B cell (primary cell): ENCODE results near the gene YPEL4. TPM values are rescaled to one million over a fixed set of nuclear protein-coding genes. Genes with fewer than 3 reads are reported as not detected.
A peak's percentile ranks its signal among the peaks of the same experiment; 100 is the strongest.

Source experiments
- ATAC-seq: fragments of 200-7000 bp; cut with Tn5 transposase; one replicate; pipeline ENCODE4 v1.10.0; 2021; ENCODE audit warnings: low read depth, mild to moderate bottlenecking, moderate number of reproducible peaks, moderate library complexity
- CTCF ChIA-PET: fragments of 350-600 bp; sonication (Branson Sonifier 250); formaldehyde crosslinking; loops from one replicate; lab custom pipeline; 2021; ENCODE audit warnings: antibody characterized with exemption, inconsistent platforms; lab: Charles Lee
- POLR2A ChIA-PET: fragments of 350-600 bp; sonication (Branson Sonifier 250); formaldehyde crosslinking; loops from one replicate; lab custom pipeline; 2021; ENCODE audit warnings: antibody characterized with exemption; lab: Charles Lee
- DNase-seq: peaks from one replicate; pipeline ENCODE4 v3.0.0; 2013
- H2AFZ ChIP-seq: 2 replicates; pipeline ENCODE4 v1.6.1; 2012; ENCODE audit warnings: mild to moderate bottlenecking, low read depth, low read length; ENCODE audit not compliant: insufficient read depth, poor library complexity, severe bottlenecking
- H3K27ac ChIP-seq, 2 donors: 1 replicate in 1 of 2; 2 replicates in 1 of 2; pipeline ENCODE4 v1.5.1; 2012 to 2013; ENCODE audit warnings: low read length in 2 of 2, mild to moderate bottlenecking in 2 of 2, moderate library complexity in 1 of 2
- H3K27me3 ChIP-seq, 4 experiments: fragments of 200-600 bp in 1 of 4; sonication (generic) in 1 of 4; replicated peaks in 1 of 4; 1 replicate in 2 of 4; 2 replicates in 2 of 4; pipeline versions ENCODE4 v1.6.1 to v1.7.0; 2013 to 2016; ENCODE audit warnings: low read length in 3 of 4, mild to moderate bottlenecking in 2 of 4, mixed read lengths in 1 of 4, moderate library complexity in 1 of 4; ENCODE audit not compliant: insufficient read depth in 4 of 4, control insufficient read depth in 3 of 4; ENCODE audit errors: control extremely low read depth in 1 of 4
- H3K36me3 ChIP-seq, 2 experiments: replicated peaks in 1 of 2; 1 replicate in 1 of 2; 2 replicates in 1 of 2; pipeline versions ENCODE4 v1.6.1 to v1.7.1; 2013; ENCODE audit warnings: low read length in 1 of 2; ENCODE audit not compliant: insufficient read depth in 2 of 2, control insufficient read depth in 1 of 2; ENCODE audit errors: control extremely low read depth in 1 of 2, extremely low read depth in 1 of 2
- H3K4me1 ChIP-seq, 2 donors: fragments of 200-600 bp in 1 of 2; sonication (generic) in 1 of 2; 1 replicate in 1 of 2; 2 replicates in 1 of 2; pipeline versions ENCODE4 v1.5.1 to v1.6.1; 2013 to 2017; ENCODE audit warnings: low read length in 2 of 2; ENCODE audit not compliant: control insufficient read depth in 2 of 2, insufficient read depth in 2 of 2
- H3K4me2 ChIP-seq: replicated peaks from 2 replicates; pipeline ENCODE3; 2012; ENCODE audit warnings: mild to moderate bottlenecking, low read depth, low read length; ENCODE audit not compliant: poor library complexity, severe bottlenecking
- H3K4me3 ChIP-seq, 5 experiments: fragments of 200-600 bp in 1 of 5; sonication (generic) in 1 of 5; 1 replicate in 3 of 5; 2 replicates in 2 of 5; pipeline versions ENCODE4 v1.5.1 to v1.7.0; 2011 to 2016; ENCODE audit warnings: low read length in 4 of 5, mild to moderate bottlenecking in 4 of 5, low read depth in 2 of 5, control low read depth in 1 of 5, moderate library complexity in 1 of 5; ENCODE audit not compliant: insufficient read depth in 1 of 5; ENCODE audit errors: control extremely low read depth in 1 of 5, extremely low read depth in 1 of 5
- H3K79me2 ChIP-seq: fragments of 200-600 bp; sonication (generic); one replicate; pipeline ENCODE4 v1.6.0; 2016; ENCODE audit warnings: low read length; ENCODE audit not compliant: control insufficient read depth, insufficient read depth
- H3K9ac ChIP-seq: fragments of 200-600 bp; sonication (generic); 2 replicates; pipeline ENCODE4 v1.6.1; 2017; ENCODE audit warnings: mild to moderate bottlenecking, low read length, moderate library complexity
- H3K9me3 ChIP-seq, 3 donors: one replicate each; pipeline versions ENCODE4 v1.6.1 to v1.7.1; 2013; ENCODE audit warnings: low read length in 2 of 3; ENCODE audit not compliant: control insufficient read depth in 2 of 3, insufficient read depth in 1 of 3; ENCODE audit errors: control extremely low read depth in 1 of 3
- H4K20me1 ChIP-seq: 2 replicates; pipeline ENCODE4 v1.6.0; 2012; ENCODE audit warnings: mild to moderate bottlenecking, low read length; ENCODE audit not compliant: insufficient read depth, control insufficient read depth, poor library complexity, severe bottlenecking
- H3K27ac Mint-ChIP-seq: one replicate; pipeline ENCODE4 v1.8.0; 2021; ENCODE audit warnings: mixed read lengths
- H3K27me3 Mint-ChIP-seq: one replicate; pipeline ENCODE4 v1.8.0; 2021; ENCODE audit warnings: mixed read lengths
- H3K4me1 Mint-ChIP-seq: one replicate; pipeline ENCODE4 v1.8.0; 2021; ENCODE audit warnings: mixed read lengths
- H3K4me3 Mint-ChIP-seq: one replicate; pipeline ENCODE4 v1.8.0; 2021; ENCODE audit warnings: mixed read lengths
- H3K9me3 Mint-ChIP-seq: one replicate; pipeline ENCODE4 v1.8.0; 2022; ENCODE audit warnings: mixed read lengths; ENCODE audit not compliant: insufficient read depth
- CTCF ChIP-seq: fragments of 200-600 bp; IDR thresholded peaks from one replicate; pipeline ENCODE4 v1.8.0; 2022; ENCODE audit warnings: antibody characterized with exemption, mild to moderate bottlenecking
- EZH2 ChIP-seq: IDR thresholded peaks from 2 replicates; pipeline ENCODE4 v1.6.1; 2012; ENCODE audit warnings: borderline replicate concordance, low read depth, mild to moderate bottlenecking, moderate library complexity, low read length; ENCODE audit not compliant: insufficient read depth, poor library complexity, severe bottlenecking
- WGBS: methylation state at CpG from one replicate; pipeline ENCODE4 v1.1.5; 2013; ENCODE audit warnings: missing lambda C conversion rate; ENCODE audit not compliant: insufficient coverage; 5-methylcytosine and 5-hydroxymethylcytosine counted together
- intact Hi-C: fragments of 100-400 bp; cut with micrococcal nuclease; formaldehyde crosslinking; loops from one replicate; pipeline ENCODE4 v1.10.0; 2022
- polyA plus RNA-seq: library from polyadenylated mRNA; depleted of rRNA; stranded (reverse); fragments of >200 nt; gene quantifications from 2 replicates; pipeline ENCODE4 v1.2.3, GENCODE V29; 2012
- total RNA-seq, 2 donors: library from RNA; stranded (reverse); fragments of 120-200 nt in 1 of 2; gene quantifications; 1 replicate in 1 of 2; 2 replicates in 1 of 2; pipeline versions ENCODE4 v1.2.3 to v1.2.4, GENCODE V29; 2013 to 2022

Gene YPEL4
- total and polyA plus RNA-seq, 2 donors (not counting 1 experiment from before 2014, with no cell fraction given) = 0.03 to 1.1 TPM

- ChIA-PET POLR2A (interaction anchor here (0.6 to 2.3 kb wide), 7 partner anchors 8 to 1958 kb away, joined by 3 to 22 read pairs (median 6); partner anchors contain the start of genes CLP1, SELENOH, SSRP1 and TNKS1BP1), CTCF (interaction anchor here (0.7 to 2.8 kb wide), 7 partner anchors 10 to 961 kb away, joined by 3 to 19 read pairs (median 5); partner anchors contain the start of gene CLP1)
- H3K27me3 Mint-ChIP-seq = no peaks in the 10 kb centered on the region
- Histone ChIP-seq H3K4me1 (peaks cover 25 to 26% of the 10 kb centered on the region in 2 donors), H4K20me1 (peaks cover 15% of the 10 kb centered on the region), H3K4me2 (peak overlapping the region; percentile 92), H3K9me3 (no peaks in the 10 kb centered on the region), H3K9ac (peak overlapping the region; percentile 93), H3K36me3 (peaks cover 0 to 15% of the 10 kb centered on the region in 2 experiments), H3K79me2 (peaks cover 46% of the 10 kb centered on the region), H3K4me3 (peak overlapping the region; percentile 72 to 96 (median 83)), H2AFZ (peak overlapping the region; percentile 94), H3K27ac (peak overlapping the region; percentile 98 to 99), H3K27me3 (no peaks in the 10 kb centered on the region)
- ATAC-seq (peak; percentile 72), DNase-seq (peak; percentile 98)
- peak overlapping the region; percentile 95 for H3K4me3 Mint-ChIP-seq
- intact Hi-C loops = loop anchor here (1.0 to 5.0 kb wide), 8 partner anchors 10 to 1475 kb away; partner anchors contain the start of genes CLP1, FAM111A, MED19 and P2RX3
- 0% methylated on average over 17 of the region's 29 CpGs for WGBS
- peaks cover 50% of the 10 kb centered on the region for H3K4me1 Mint-ChIP-seq
- no peak for TF ChIP-seq EZH2
- TF ChIP-seq CTCF = no peak
- no peaks in the 10 kb centered on the region for H3K9me3 Mint-ChIP-seq
- H3K27ac Mint-ChIP-seq = peak overlapping the region; percentile 100
Measured at GRCh38 chr11:57667117-57667735, 17.5 kb upstream of the YPEL4 start.

GRCh38 chr11:57663975-57664374 is 14.3 kb upstream of the YPEL4 start:
- CTCF ChIA-PET = interaction anchor here (0.7 to 1.6 kb wide), 3 partner anchors 20 to 913 kb away, joined by 3 to 5 read pairs (median 3); no protein-coding TSS in a partner anchor
- DNase-seq = no peak
- Histone ChIP-seq H3K36me3 (peaks cover 5 to 35% of the 10 kb centered on the region in 2 experiments), H3K4me1 (peaks cover 8 to 18% of the 10 kb centered on the region in 2 donors), H4K20me1 (peaks cover 8% of the 10 kb centered on the region), H2AFZ (no peak overlapping the region), H3K4me2 (no peak overlapping the region), H3K4me3 (no peak overlapping the region), H3K79me2 (peaks cover 40% of the 10 kb centered on the region), H3K27me3 (no peaks in the 10 kb centered on the region), H3K9me3 (no peaks in the 10 kb centered on the region), H3K9ac (no peak overlapping the region), H3K27ac (no peak overlapping the region)
- Mint-ChIP-seq H3K4me3 (no peak overlapping the region), H3K27me3 (no peaks in the 10 kb centered on the region), H3K9me3 (no peaks in the 10 kb centered on the region), H3K4me1 (peaks cover 35% of the 10 kb centered on the region), H3K27ac (no peak overlapping the region)
- no peak for ATAC-seq
- no peak for TF ChIP-seq CTCF
- no peak for TF ChIP-seq EZH2
- POLR2A ChIA-PET = no interaction called here
- intact Hi-C loops = no loop called here
- 94% methylated on average over 3 of the region's 9 CpGs for WGBS
